ENCODE results near the gene FSTL4.

DNA sequence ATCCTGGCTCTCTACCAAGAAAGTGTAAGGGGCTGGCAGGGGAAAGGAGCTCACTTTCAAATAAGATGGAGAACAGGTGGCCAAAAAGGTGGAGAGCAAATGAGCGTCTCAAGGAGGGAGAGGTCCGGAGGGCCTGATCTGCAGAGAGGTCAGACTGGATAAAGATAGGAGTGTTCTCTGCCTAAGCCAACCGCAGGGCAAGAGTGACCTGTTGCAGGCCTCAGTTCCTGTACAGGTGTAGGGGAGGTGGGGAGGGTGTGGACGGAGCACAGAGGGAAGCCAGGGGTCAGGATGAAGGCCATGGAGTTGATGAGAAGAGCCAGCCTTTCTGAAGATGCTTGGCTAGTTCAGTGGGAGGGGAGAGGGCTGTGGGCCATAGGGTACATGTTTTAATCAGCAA lies 320.8 kb downstream of the FSTL4 start:
- TF ChIP-seq CTCF (IDR thresholded peaks at IDR 0.05) (no peak), POLR2A (IDR thresholded peaks at IDR 0.05) (no peak), EP300 (IDR thresholded peaks at IDR 0.05; ENCODE audit: low read depth) (no peak)

All from transverse colon (tissue), 3 donors.